HEK293T (cell line): ENCODE measurements around the gene ATP9A.
"Not testable (repeated sequence)": the region's sequence is repeated elsewhere in the genome, so short reads cannot be mapped to it uniquely, and the experiment has no call there.

Experiments
- CTCF ChIA-PET: fragments of 350-600 bp; formaldehyde crosslinking; extraction: SDS; loops from one replicate; lab custom pipeline; 2021; ENCODE audit warnings: antibody characterized with exemption, inconsistent platforms; lab: Yijun Ruan, JAX
- POLR2A ChIA-PET: fragments of 350-600 bp; formaldehyde crosslinking; extraction: SDS; loops from one replicate; lab custom pipeline; 2020; ENCODE audit warnings: antibody characterized with exemption, inconsistent platforms; lab: Yijun Ruan, JAX
- DNase-seq: peaks from one replicate; pipeline ENCODE4 v3.0.0; 2012; ENCODE audit warnings: mixed read lengths; ENCODE audit errors: extremely low spot score
- ARNT ChIP-seq: fragments of 450-650 bp; IDR thresholded peaks from 2 replicates; pipeline ENCODE4 v1.6.1; 2017; ENCODE audit warnings: mild to moderate bottlenecking
- BHLHE40 ChIP-seq: fragments of 450-650 bp; IDR thresholded peaks from 2 replicates; pipeline ENCODE4 v1.6.1; 2016; ENCODE audit warnings: mild to moderate bottlenecking, moderate library complexity, borderline replicate concordance
- CTBP1 ChIP-seq: fragments of 450-650 bp; IDR thresholded peaks from 2 replicates; pipeline ENCODE4 v1.6.1; 2016; ENCODE audit warnings: borderline replicate concordance
- ELF4 ChIP-seq: fragments of 450-650 bp; IDR thresholded peaks from 2 replicates; pipeline ENCODE4 v1.6.1; 2017; ENCODE audit warnings: antibody characterized with exemption
- FOXA1 ChIP-seq: fragments of 450-650 bp; IDR thresholded peaks from 2 replicates; pipeline ENCODE4 v1.6.1; 2016; ENCODE audit warnings: mild to moderate bottlenecking
- FOXK2 ChIP-seq: fragments of 450-650 bp; IDR thresholded peaks from 2 replicates; pipeline ENCODE4 v1.6.1; 2016; ENCODE audit warnings: mild to moderate bottlenecking
- FOXM1 ChIP-seq: fragments of 450-650 bp; IDR thresholded peaks from 2 replicates; pipeline ENCODE4 v1.6.1; 2017; ENCODE audit warnings: mild to moderate bottlenecking, borderline replicate concordance
- HDGF ChIP-seq: fragments of 450-650 bp; IDR thresholded peaks from 2 replicates; pipeline ENCODE4 v1.6.1; 2017; ENCODE audit warnings: antibody characterized with exemption, borderline replicate concordance
- L3MBTL2 ChIP-seq: fragments of 450-650 bp; conservative IDR thresholded peaks from 2 replicates; pipeline ENCODE4 v1.6.1; 2016; ENCODE audit warnings: mild to moderate bottlenecking
- LEF1 ChIP-seq: fragments of 450-650 bp; IDR thresholded peaks from 2 replicates; pipeline ENCODE4 v1.6.1; 2017; ENCODE audit warnings: mild to moderate bottlenecking, borderline replicate concordance
- NFRKB ChIP-seq: fragments of 450-650 bp; IDR thresholded peaks from 2 replicates; pipeline ENCODE4 v1.6.1; 2016; ENCODE audit warnings: mild to moderate bottlenecking, moderate library complexity
- PKNOX1 ChIP-seq: fragments of 450-650 bp; IDR thresholded peaks from 2 replicates; pipeline ENCODE4 v1.6.1; 2016
- SP1 ChIP-seq: fragments of 450-650 bp; IDR thresholded peaks from 2 replicates; pipeline ENCODE4 v1.6.1; 2017
- SUZ12 ChIP-seq: fragments of 450-650 bp; IDR thresholded peaks from 2 replicates; pipeline ENCODE4 v1.6.1; 2016; ENCODE audit warnings: mild to moderate bottlenecking
- TARDBP ChIP-seq: fragments of 450-650 bp; IDR thresholded peaks from 2 replicates; pipeline ENCODE4 v1.6.1; 2016
- ZNF384 ChIP-seq: fragments of 450-650 bp; IDR thresholded peaks from 2 replicates; pipeline ENCODE4 v1.6.1; 2016

Gene ATP9A

GRCh38 chr20:51750037-51750769 lies 18.0 kb downstream of the ATP9A start:
- no peak for TF ChIP-seq FOXA1
- TF ChIP-seq ZNF384: no peak
- ChIA-PET CTCF (no interaction called here), POLR2A (no interaction called here)
- DNase-seq: no peak

GRCh38 chr20:51749674-51750036 lies 18.5 kb downstream of the ATP9A start:
- no peak for DNase-seq
- CTCF ChIA-PET: no interaction called here
- TF ChIP-seq SUZ12 (no peak), ELF4 (no peak), ARNT (no peak), SP1 (no peak), L3MBTL2 (no peak), HDGF (no peak), ZNF384 (no peak), BHLHE40 (no peak), NFRKB (no peak), TARDBP (no peak), PKNOX1 (no peak), CTBP1 (no peak), FOXM1 (no peak), FOXA1 (no peak), LEF1 (no peak), FOXK2 (no peak)

GRCh38 chr20:51747182-51747911 lies 20.8 kb downstream of the ATP9A start:
- POLR2A ChIA-PET: no interaction called here
- DNase-seq: no peak
- TF ChIP-seq FOXA1 (no peak), ELF4 (no peak), TARDBP (no peak), BHLHE40 (no peak), L3MBTL2 (no peak), SUZ12 (no peak), SP1 (no peak), FOXK2 (no peak), ARNT (no peak), CTBP1 (no peak), LEF1 (no peak)
- CTCF ChIA-PET: no interaction called here

More at GRCh38 chr20:51749674-51750036, 18.5 kb downstream of the ATP9A start:
- POLR2A ChIA-PET: no interaction called here

GRCh38 chr20:51745804-51746203 lies 22.4 kb downstream of the ATP9A start:
- TF ChIP-seq NFRKB (no peak), FOXA1 (no peak), BHLHE40 (no peak), SUZ12 (no peak), ELF4 (no peak), TARDBP (no peak), ZNF384 (no peak), CTBP1 (no peak), HDGF (no peak), PKNOX1 (no peak), SP1 (no peak), LEF1 (no peak), FOXK2 (no peak)
- POLR2A ChIA-PET: no interaction called here
- CTCF ChIA-PET: no interaction called here
- DNase-seq: no peak

- DNase-seq: no peak
- ChIA-PET CTCF (interaction anchor here (1.3 kb wide), 1 partner anchor 58 kb away, joined by 3 read pairs; no protein-coding TSS in a partner anchor), POLR2A (no interaction called here)
- TF ChIP-seq LEF1 (no peak), NFRKB (no peak), CTBP1 (no peak), FOXK2 (no peak)
Observed at GRCh38 chr20:51740838-51741237, 27.4 kb downstream of the ATP9A start.

- DNase-seq, CTCF ChIA-PET, POLR2A ChIA-PET: not testable (repeated sequence)
Observed at GRCh38 chr20:51740308-51740707, 27.9 kb downstream of the ATP9A start.

- ChIA-PET POLR2A (no interaction called here), CTCF (no interaction called here)
- TF ChIP-seq ELF4: no peak
- TF ChIP-seq SP1: no peak
- no peak for TF ChIP-seq HDGF
- no peak for TF ChIP-seq BHLHE40
- no peak for TF ChIP-seq FOXM1
- no peak for TF ChIP-seq ARNT
- TF ChIP-seq LEF1: no peak
- TF ChIP-seq NFRKB: no peak
- no peak for TF ChIP-seq SUZ12
- TF ChIP-seq FOXA1: no peak
- TF ChIP-seq PKNOX1: no peak
- TF ChIP-seq TARDBP: no peak
- TF ChIP-seq CTBP1: no peak
- no peak for TF ChIP-seq FOXK2
- TF ChIP-seq ZNF384: no peak
- TF ChIP-seq L3MBTL2: no peak
- DNase-seq: no peak
Observed at GRCh38 chr20:51739722-51740249, 28.4 kb downstream of the ATP9A start.
